Measurements from ENCODE around the gene DESI2.
"Not testable (repeated sequence)": the region's sequence is repeated elsewhere in the genome, so short reads cannot be mapped to it uniquely, and the experiment has no call there.

Gene DESI2

DNA sequence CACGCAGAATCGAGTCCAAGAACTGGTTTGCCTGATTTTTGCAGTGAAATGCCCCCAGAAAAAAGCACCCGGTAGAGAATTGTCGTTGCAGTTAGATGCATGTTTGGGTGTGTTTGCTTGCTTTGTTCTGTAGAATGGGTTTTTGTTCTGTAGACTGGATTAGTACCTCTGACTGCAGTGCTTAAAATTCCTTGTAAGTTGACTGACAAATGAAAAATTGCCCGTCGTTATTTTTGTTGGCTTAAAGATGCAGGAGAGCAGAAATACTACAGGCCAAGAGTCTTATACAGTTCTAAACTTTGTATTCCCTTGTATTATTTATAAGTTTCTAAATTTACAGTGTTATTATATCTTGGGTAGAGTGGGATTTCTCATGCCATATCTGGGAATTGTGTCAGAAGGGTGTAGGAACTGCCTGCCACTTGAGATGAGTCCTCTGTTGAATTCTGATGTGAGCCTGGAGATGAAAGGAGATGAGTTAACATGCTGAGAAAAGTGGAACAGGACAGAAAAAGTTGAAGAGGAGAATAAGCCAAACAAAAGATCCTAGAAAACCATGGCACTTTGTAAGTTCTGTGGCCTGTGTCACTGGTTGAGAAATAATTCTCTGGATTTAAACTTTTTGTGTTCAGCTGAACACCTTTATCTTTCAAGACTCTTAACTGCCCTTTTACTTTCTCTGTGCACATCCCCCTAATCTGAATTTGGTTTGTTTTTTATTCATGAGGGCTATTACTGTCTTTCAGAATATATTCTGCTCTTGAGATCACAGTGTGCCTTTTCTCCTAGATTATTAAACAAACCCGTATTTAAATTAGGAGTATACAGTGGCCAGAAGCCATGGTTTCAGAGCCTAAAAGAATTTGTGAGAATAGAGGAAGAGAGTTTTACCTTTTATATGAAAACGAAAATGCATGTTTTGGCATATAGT, 1.4 kb downstream of the DESI2 start:
- no peak for DNase-seq (ENCODE audit: low read depth)

DNA sequence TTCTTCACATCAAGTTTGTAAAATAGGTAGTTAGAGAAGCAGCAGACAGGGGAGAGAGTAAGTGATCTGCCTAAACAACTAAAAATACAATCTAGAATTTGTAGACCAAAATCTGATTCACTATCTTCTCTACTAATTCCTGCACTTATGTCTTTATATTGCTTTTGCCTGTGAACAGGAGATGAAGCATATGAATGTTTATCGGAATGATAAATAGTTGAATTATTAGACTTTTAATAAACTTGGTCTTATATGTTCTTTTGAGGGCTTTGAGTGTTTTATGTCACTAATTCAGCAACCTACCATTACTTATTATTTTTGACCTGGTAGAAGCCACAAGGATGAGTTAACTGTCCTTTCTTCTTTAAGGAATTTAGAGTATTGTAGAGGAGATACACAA, 2.3 kb downstream of the DESI2 start:
- DNase-seq (ENCODE audit: low read depth): no peak

DNA sequence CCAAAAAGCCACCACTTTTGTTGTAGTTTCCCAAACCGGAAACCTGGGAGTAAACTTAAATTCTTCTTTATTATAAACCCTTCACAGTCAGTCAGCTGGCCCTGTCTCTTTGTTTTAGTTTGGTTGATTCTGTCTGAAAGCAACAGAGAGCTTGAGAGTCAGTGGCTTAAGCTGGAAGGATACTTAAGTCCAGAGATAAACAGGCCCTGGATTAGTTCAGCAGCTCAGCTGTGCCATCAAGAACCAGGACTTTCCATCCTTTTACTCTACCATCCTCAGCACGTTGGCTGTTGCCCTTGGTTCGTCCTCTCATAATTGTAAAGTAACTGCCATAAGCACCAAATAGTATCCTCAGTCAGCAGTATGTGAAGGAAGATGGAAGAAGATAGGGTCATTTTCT, 4.5 kb downstream of the DESI2 start:
- DNase-seq (ENCODE audit: low read depth): no peak

DNA sequence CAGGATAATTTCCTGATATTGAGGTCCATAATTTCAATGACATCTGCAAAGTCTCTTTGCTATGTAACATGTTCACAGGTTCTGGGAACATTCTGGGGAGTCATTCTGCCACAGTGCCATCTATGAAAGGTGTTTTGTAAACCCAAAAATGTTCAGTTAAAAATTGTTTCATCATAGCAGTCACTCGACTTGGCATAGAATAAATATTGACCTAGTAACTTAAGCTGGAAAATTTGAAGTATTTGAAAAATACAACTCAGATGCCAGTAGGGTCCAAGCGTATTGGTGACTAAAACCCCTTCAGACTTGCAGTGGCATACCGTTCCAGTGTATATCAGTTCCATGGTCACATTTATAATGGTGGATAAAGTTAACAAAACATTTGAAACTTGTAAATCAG, 6.8 kb downstream of the DESI2 start:
- DNase-seq (ENCODE audit: low read depth): no peak

DNA sequence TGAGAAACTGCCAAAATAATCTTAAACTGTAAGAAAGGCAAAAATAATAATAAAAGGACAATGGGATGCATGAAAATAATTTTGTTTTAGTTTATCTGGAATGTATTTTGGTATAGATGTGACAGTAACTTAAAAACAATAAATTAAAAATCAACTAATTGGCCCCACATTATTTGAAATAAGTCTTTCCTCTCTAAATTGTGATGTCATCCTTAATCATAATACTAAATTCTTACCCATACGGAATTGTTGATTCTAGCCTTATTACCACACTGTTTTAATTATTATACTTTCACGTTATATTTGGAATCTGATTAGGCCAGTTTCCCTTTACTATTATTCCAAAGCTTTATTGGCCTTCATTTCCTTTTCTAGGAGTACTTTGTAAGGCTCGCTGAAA, 7.7 kb downstream of the DESI2 start:
- DNase-seq (ENCODE audit: low read depth): no peak

DNA sequence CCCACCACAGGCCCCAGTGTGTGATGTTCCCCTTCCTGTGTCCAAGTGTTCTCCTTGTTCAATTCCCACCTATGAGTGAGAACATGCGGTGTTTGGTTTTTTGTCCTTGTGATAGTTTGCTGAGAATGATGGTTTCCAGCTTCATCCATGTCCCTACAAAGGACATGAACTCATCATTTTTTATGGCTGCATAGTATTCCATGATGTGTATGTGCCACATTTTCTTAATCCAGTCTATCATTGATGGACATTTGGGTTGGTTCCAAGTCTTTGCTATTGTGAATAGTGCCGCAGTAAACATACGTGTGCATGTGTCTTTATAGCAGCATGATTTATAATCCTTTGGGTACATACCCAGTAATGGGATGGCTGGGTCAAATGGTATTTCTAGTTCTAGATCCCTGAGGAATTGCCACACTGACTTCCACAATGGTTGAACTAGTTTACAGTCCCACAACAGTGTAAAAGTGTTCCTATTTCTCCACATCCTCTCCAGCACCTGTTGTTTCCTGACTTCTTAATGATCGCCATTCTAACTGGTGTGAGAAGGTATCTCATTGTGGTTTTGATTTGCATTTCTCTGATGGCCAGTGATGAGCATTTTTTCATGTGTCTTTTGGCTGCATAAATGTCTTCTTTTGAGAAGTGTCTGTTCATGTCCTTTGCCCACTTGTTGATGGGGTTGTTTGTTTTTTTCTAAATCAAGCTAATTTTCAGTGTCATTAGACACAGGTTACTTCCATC, 8.8 kb downstream of the DESI2 start:
- DNase-seq (ENCODE audit: low read depth): not testable (repeated sequence)

DNA sequence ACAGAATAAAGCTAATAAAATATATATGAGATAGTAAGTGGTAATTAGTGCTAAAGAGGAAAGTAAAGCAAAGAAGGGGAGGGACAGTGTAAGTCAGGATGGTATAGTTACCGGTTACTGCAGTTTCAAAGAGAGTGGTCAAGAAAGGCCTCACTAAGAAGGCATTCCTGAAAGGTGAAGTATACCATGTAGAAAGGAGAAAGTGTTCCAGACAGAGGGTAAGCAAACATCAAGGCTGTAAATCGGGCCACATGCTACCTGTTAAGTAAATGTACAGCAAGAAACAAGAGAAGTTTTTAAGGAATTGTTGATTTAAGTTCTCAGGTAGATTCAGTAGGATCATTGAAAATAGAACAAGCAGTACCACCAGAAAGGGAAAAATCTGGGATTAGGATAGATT, 9.7 kb downstream of the DESI2 start:
- DNase-seq (ENCODE audit: low read depth): no peak

DNA sequence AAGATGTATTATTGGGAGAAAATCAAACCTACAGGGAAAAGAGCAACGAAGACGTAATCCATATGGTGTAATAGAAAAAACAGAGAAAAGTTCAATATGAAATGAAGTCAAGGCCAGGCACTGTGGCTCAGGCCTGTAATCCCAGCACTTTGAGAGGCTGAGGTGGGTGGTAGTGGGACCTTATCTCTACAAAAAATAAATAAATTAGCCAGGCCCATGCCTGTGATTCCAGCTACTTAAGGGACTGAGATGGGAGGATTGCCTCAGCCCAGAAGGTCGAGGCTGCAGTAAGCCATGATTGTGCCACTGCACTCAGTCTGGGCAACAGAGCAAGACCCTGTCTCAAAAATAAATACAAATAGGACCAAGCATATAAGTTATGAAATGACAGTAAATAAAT, 11.4 kb downstream of the DESI2 start:
- DNase-seq (ENCODE audit: low read depth): no peak

DNA sequence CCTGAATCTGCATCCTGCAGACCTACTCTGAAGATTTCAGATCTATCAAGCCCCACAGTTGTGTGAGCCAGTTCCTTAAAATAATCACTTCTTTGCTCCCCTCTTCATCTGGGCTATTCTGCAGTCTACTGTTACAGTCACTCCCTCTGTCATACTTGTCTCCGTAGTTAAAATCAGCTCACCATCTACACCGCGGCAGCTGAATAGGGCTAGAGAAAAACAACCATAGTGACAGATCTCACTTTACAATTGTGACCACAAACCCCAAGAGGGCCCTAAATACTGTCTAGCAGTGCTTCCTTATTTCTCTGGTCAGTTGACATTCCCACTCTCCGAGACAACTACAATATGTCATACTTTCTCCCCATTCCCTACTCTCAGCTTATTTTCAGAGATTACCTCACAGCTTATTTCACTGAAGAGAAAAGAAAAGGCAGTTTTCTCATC, 12.9 kb downstream of the DESI2 start:
- no peak for DNase-seq (ENCODE audit: low read depth)

DNA sequence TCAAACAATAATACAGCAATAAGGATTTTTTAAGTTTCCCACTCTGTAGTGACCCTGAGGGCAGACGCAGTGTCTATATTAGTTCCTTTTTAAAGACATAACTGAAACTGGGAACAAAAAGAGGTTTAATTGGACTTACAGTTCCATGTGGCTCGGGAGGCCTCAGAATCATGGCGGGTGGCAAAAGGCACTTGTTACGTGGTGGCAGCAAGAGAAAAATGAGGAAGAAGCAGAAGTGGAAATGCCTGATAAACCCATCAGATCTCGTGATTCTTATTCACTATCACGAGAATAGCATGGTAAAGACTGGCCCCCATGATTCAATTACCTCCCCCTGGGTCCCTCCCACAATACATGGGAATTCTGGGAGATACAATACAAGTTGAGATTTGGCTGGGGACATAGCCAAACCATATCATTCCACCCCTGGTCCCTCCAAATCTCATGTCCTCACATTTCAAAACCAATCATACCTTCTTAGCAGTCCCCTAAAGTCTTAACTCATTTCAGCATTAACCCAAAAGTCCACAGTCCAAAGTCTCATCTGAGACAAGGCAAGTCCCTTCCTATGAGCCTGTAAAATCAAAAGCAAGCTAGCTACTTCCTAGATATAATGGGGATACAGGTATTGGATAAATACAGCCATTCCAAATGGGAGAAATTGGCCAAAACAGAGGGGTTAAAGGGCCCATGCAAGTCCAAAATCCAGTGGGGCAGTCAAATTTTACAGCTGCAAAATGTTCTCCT, 13.9 kb downstream of the DESI2 start:
- not testable (repeated sequence) for DNase-seq (ENCODE audit: low read depth)

DNA sequence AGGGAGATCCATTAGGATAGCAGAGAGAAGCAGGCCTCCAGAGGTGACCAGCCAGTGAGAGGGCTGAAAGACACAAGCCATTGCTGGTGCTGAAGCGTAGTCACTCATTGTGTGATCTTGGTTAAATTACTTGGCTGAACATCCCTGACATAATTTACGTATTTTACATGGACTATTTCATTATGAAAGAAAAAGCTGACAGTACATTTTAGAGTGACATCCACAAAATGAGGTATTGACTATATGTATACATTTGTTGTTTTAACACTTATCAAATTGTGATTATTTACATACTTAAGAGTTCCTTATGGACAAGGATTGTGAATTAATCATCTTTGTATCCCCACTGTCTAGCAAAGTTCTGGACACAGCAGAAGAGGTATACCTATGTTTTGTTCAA, 14.9 kb downstream of the DESI2 start:
- no peak for DNase-seq (ENCODE audit: low read depth)

DNA sequence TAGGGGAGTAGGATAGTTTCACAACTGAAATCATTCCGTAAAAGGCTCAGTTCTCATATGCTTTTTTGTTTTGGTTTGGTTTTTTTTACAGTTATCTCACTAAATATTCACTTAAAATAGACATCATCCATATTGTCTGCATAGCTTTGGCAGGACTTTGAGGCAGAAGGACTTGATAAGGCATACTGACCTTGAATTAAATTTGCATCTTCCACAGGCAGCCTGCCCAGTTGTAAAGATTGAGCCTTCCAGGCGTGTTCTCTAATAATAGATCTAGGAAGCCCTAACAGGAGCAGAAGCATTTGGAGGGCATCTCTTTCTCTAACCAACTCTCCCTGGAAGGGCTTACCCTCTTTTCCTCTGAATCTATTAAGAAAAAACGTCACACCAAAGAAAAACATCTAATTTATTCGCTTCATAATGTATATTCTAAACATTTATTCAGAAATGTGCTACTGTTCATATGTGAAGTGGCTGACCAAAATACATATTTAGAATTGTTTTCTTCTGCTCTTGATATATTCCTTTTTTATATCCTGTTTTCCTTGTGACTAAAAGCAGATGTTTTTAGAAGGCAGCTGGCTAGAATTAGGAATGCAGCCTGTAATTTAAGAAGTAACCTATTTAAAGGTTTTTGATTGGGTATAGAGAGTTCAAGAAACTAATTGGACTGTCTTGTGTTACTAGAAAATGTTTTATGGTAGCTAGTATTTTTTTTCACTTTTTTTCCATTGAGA, 20.2 kb downstream of the DESI2 start:
- DNase-seq (ENCODE audit: low read depth): no peak

DNA sequence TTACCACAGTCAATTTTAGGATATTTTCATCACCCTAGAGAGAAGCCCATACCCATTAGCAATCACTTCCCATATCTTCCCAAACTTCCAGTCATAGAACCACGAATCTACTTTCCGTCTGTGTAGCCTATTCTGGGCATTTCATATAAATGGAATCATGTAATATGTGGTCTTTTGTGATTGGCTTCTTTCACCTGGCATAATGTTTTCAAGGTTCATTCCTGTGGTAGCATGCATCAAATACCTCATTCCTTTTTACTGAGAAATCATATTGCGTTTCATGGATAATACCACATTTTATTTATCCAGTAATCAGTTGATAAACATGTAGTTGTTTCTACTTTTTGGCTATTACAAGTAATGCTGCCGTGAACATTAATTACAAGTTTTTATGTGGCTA, 21.5 kb downstream of the DESI2 start:
- no peak for DNase-seq (ENCODE audit: low read depth)

DNA sequence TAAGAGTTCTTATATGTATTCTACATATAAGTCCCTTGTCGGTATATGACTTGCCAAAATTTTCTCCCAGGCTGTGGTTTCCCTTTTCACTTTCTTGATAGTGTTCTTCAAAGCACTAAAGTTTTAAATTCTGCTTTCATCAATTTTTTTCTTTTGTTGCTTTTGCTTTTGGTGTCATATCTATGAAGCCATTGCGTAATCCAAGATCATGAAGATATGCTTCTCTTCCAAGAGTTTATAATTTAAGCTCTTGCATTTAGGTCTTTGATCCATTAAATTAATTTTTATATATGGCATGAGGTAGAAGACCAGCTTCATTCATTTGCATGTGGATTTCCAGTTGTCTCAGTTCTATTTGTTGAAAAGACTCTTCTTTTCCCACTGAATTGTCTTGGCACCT, 22.2 kb downstream of the DESI2 start:
- DNase-seq (ENCODE audit: low read depth): no peak

DNA sequence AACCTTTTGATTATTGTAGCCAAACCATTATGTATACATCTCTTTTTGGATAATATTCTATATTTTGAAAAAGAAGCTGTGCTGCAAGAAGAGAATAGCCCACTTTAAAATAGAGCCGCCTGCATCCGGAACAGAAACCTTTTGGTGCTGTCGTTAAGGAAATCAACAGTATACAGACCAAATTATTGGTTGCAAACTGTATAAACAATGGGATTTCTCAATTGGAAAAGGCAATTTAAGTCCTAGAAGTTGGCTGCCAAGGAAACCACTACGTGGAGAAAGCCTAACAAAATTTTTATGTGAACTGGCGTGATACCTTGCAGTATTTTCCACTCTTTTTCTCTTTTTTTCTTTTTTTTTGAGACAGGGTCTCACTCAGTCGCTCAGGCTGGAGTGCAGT, 25.8 kb downstream of the DESI2 start:
- no peak for DNase-seq (ENCODE audit: low read depth)

DNA sequence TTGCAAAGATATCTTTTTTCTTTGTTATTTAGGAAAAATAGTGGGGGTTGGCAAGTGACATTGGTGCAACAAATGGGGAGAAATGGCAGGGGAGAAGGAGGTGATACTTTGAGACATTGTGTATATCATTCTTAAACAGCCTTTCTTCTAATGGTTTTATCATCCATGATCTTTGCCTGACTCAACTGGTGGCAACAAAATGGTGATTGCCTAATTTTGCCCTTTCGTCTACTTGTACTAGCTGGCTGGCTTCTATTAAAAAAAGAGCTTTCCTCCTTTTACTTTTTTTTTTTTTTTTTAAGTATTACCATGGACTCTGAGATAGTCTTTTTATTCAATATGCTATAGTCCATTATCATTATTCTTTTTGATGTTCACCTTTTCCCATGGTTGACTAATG, 27.7 kb downstream of the DESI2 start:
- no peak for DNase-seq (ENCODE audit: low read depth)

DNA sequence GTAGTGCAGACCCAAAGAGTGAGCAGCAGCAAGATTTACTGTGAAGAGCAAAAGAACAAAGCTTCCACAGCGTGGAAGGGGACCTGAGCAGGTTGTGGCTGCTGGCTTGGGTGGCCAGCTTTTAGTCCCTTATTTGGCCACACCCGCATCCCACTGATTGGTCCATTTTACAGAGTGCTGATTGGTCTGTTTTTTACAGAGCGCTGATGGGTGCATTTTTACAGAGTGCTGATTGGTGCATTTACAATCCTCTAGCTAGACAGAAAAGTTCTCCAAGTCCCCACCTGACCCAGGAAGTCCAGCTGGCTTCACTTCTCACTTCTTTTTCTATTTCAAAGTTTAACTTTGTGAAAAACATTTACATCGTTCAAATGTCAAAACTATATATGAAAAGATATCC, 29.2 kb downstream of the DESI2 start:
- DNase-seq (ENCODE audit: low read depth): not testable (repeated sequence)

DNA sequence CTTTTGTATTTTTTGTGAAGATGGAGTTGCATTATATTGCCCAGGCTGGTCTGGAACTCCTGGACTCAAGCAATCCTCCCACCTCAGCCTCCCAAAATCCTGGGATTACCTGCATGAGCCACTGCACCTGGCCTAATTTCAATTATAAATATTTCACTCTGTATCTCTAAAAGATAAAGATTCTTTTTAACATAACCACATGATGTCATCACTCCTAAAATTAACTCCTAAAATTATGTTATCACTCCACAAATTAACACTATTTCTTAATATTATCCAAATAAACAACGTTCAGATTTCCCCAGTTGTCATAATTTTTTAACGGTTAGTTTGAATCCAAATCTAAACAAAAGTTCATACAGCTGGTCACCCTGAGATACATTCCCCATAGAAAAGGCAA, 43.0 kb downstream of the DESI2 start:
- DNase-seq (ENCODE audit: low read depth): no peak

DNA sequence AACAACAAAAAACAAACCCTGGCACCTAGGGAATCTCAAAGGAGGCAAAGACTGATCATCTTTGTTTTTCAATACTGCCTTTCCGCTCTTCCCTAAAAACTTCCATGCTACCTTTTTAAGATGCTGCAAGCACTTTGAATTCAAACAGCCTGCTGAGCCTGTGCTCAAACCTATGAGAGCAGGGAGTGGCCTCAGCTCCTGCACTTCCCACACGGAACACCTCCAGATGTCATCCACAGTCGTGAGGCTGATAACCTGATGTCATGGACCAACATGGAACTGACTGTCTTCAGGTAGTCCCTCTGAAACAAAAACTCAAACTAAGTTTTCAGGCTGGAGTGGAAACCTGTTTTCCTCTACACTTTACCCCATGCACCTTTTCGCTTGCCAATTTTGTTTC, 46.8 kb downstream of the DESI2 start:
- no peak for DNase-seq (ENCODE audit: low read depth)

DNA sequence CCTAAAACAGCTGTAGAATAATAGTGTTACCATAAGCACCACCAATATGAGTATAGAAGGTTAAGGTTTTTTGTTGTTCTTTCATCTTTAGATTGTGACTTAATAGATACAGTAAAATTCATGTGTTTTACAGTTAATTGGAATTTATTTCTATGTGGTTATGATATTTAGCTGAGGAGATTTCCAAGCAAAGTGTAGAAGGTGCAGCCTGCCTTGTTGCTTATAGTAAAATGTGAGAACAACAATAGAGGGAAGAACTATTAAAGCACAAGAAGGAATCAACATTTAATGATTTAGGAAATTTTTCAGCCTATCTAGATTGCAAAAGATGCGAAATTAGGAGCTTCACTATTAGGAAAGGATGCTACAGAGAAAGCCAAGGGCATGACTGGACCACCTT, 47.9 kb downstream of the DESI2 start:
- DNase-seq (ENCODE audit: low read depth): no peak

DNA sequence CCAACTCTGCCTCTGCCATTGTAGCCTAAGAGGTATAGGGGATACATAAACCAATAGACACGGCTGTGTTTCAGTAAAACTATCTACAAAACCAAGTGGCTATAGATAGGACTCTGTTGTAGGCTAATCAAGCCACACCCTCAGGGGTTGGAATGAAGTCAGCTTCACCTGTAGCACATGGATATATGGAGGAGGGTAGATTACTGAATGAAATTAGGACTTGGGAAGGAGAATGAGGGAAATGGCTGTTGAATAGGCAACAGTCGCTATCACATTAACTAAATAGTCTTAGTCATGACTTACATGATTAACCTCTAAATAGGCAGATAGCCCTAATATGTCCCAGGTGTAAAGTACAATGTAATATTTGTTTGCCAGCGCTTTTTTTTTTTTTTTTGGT, 49.7 kb downstream of the DESI2 start:
- no peak for DNase-seq (ENCODE audit: low read depth)

DNA sequence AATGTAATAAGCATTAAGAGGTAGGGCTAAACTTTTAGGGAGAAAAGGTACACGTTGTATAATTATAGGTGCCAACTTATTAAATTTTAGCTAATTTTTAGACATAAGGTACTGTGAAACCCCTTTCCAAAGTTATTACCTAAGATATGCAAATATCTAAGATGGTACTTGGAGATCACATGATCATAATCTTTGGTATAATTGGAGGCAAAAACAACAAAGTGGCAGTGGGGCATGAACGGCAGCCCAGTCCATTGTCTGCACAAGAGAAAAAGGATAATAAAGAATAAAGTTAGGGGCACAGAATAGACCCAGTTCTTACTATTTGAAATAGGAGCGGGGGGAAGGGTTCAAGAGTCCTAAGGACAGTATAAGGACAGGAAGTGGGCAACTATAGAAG, 51.2 kb downstream of the DESI2 start:
- DNase-seq (ENCODE audit: low read depth): no peak

Measured in stimulated activated CD8-positive, alpha-beta memory T cell treated with anti-CD3 and anti-CD28 coated beads, Interleukin-7, amount 100 ng/mL, for 24 hours (primary cell).